ENCODE measurements around the gene ADAMTSL2.

Gene ADAMTSL2

GRCh38 chr9:133529874-133530273 lies 4.6 kb upstream of the ADAMTSL2 start:
- WGBS, 2 donors (ENCODE audit: extremely low coverage in 2 of 2, insufficient read length in 2 of 2, insufficient replicate concordance in 1 of 2) = no CpG with 5 or more reads among the region's 7 CpGs
- Histone ChIP-seq H4K8ac (ENCODE audit: low read depth, low read length) (no peak overlapping the region), H3K4me1 (ENCODE audit: control insufficient read depth in 2 of 2, insufficient read depth in 1 of 2, low read depth in 1 of 2, low read length in 2 of 2) (peaks cover 36 to 38% of the 10 kb centered on the region in 2 donors), H2BK5ac (ENCODE audit: low read length) (no peak overlapping the region), H3K9ac (ENCODE audit: low read depth, low read length, poor library complexity) (no peak overlapping the region), H3K27me3 (ENCODE audit: control insufficient read depth in 3 of 3, insufficient read depth in 3 of 3, low read depth in 1 of 3, low read length in 3 of 3) (peaks cover 0 to 52% (median 15%) of the 10 kb centered on the region in 3 experiments), H2AK5ac (ENCODE audit: low read depth, low read length) (peak overlapping the region; percentile 93), H2AFZ (ENCODE audit: low read length) (no peak overlapping the region), H3K36me3 (replicated peaks in 1 of 2; ENCODE audit: control insufficient read depth in 2 of 2, insufficient read depth in 2 of 2, low read length in 2 of 2) (no peaks in the 10 kb centered on the region), H3K27ac (replicated peaks; ENCODE audit: low read length) (no peak overlapping the region), H4K91ac (ENCODE audit: low read depth, low read length, poor library complexity) (no peak overlapping the region), H3K79me1 (ENCODE audit: low read depth, low read length) (peaks cover 2% of the 10 kb centered on the region), H2BK15ac (ENCODE audit: low read length) (no peak overlapping the region), H3K4ac (ENCODE audit: low read length) (no peak overlapping the region), H3K23ac (ENCODE audit: low read depth, low read length, poor library complexity) (peak overlapping the region; percentile 26), H3K4me3 (ENCODE audit: low read length in 2 of 2) (no peak overlapping the region), H3K14ac (ENCODE audit: low read length) (no peak overlapping the region), H3K4me2 (ENCODE audit: insufficient read depth, low read length, poor library complexity, severe bottlenecking) (no peak overlapping the region), H3K18ac (ENCODE audit: low read length) (no peak overlapping the region), H3K9me3 (replicated peaks in 1 of 2; ENCODE audit: control insufficient read depth in 2 of 2, insufficient read depth in 1 of 2, low read depth in 1 of 2, low read length in 2 of 2) (no peaks in the 10 kb centered on the region), H2BK12ac (ENCODE audit: low read length) (peak overlapping the region; percentile 93), H2BK120ac (ENCODE audit: low read depth, low read length) (peak overlapping the region; percentile 38)
- DNase-seq (ENCODE audit: low spot score) = no peak

- Histone ChIP-seq H3K4me3 (ENCODE audit: low read length in 2 of 2) (no peak overlapping the region), H3K4ac (ENCODE audit: low read length) (no peak overlapping the region), H3K27me3 (ENCODE audit: control insufficient read depth in 3 of 3, insufficient read depth in 3 of 3, low read depth in 1 of 3, low read length in 3 of 3) (peaks cover 0 to 64% (median 23%) of the 10 kb centered on the region in 3 experiments), H3K36me3 (replicated peaks in 1 of 2; ENCODE audit: control insufficient read depth in 2 of 2, insufficient read depth in 2 of 2, low read length in 2 of 2) (no peaks in the 10 kb centered on the region), H2BK5ac (ENCODE audit: low read length) (no peak overlapping the region), H3K9ac (ENCODE audit: low read depth, low read length, poor library complexity) (no peak overlapping the region), H3K14ac (ENCODE audit: low read length) (no peak overlapping the region), H3K4me1 (ENCODE audit: control insufficient read depth in 2 of 2, insufficient read depth in 1 of 2, low read depth in 1 of 2, low read length in 2 of 2) (peaks cover 35 to 39% of the 10 kb centered on the region in 2 donors), H4K91ac (ENCODE audit: low read depth, low read length, poor library complexity) (no peak overlapping the region), H3K79me1 (ENCODE audit: low read depth, low read length) (peaks cover 2% of the 10 kb centered on the region), H3K23ac (ENCODE audit: low read depth, low read length, poor library complexity) (peak overlapping the region; percentile 21), H3K27ac (replicated peaks; ENCODE audit: low read length) (no peak overlapping the region), H3K9me3 (replicated peaks in 1 of 2; ENCODE audit: control insufficient read depth in 2 of 2, insufficient read depth in 1 of 2, low read depth in 1 of 2, low read length in 2 of 2) (no peaks in the 10 kb centered on the region), H2BK12ac (ENCODE audit: low read length) (no peak overlapping the region), H2AFZ (ENCODE audit: low read length) (no peak overlapping the region), H2AK5ac (ENCODE audit: low read depth, low read length) (peak overlapping the region; percentile 95), H2BK120ac (ENCODE audit: low read depth, low read length) (no peak overlapping the region), H3K4me2 (ENCODE audit: insufficient read depth, low read length, poor library complexity, severe bottlenecking) (no peak overlapping the region), H3K18ac (ENCODE audit: low read length) (peak overlapping the region; percentile 29), H4K8ac (ENCODE audit: low read depth, low read length) (no peak overlapping the region), H2BK15ac (ENCODE audit: low read length) (peak overlapping the region; percentile 73)
- no peak for DNase-seq (ENCODE audit: low spot score)
- no CpG with 5 or more reads among the region's 9 CpGs for WGBS, 2 donors (ENCODE audit: extremely low coverage in 2 of 2, insufficient read length in 2 of 2, insufficient replicate concordance in 1 of 2)
Observed at GRCh38 chr9:133531293-133531692, 3.2 kb upstream of the ADAMTSL2 start.

GRCh38 chr9:133532937-133533668 lies 1.4 kb upstream of the ADAMTSL2 start:
- H3K4me1 ChIP-seq (ENCODE audit: control insufficient read depth in 2 of 2, insufficient read depth in 1 of 2, low read depth in 1 of 2, low read length in 2 of 2) = peaks cover 18 to 22% of the 10 kb centered on the region in 2 donors
- no peak overlapping the region for H2BK15ac ChIP-seq (ENCODE audit: low read length)
- no peak overlapping the region for H3K4me2 ChIP-seq (ENCODE audit: insufficient read depth, low read length, poor library complexity, severe bottlenecking)
- no peak overlapping the region for H3K27ac ChIP-seq (replicated peaks; ENCODE audit: low read length)
- H3K4ac ChIP-seq (ENCODE audit: low read length) = no peak overlapping the region
- no peak overlapping the region for H2BK120ac ChIP-seq (ENCODE audit: low read depth, low read length)
- no peak overlapping the region for H3K4me3 ChIP-seq (ENCODE audit: low read length in 2 of 2)
- peak; percentile 68 for DNase-seq (ENCODE audit: low spot score)
- no peak overlapping the region for H2BK12ac ChIP-seq (ENCODE audit: low read length)
- H3K79me1 ChIP-seq (ENCODE audit: low read depth, low read length) = peaks cover 2% of the 10 kb centered on the region
- no peaks in the 10 kb centered on the region for H3K36me3 ChIP-seq (replicated peaks in 1 of 2; ENCODE audit: control insufficient read depth in 2 of 2, insufficient read depth in 2 of 2, low read length in 2 of 2)
- no peak overlapping the region for H3K14ac ChIP-seq (ENCODE audit: low read length)
- peak overlapping the region; percentile 0 for H3K9ac ChIP-seq (ENCODE audit: low read depth, low read length, poor library complexity)
- no peaks in the 10 kb centered on the region for H3K9me3 ChIP-seq (replicated peaks in 1 of 2; ENCODE audit: control insufficient read depth in 2 of 2, insufficient read depth in 1 of 2, low read depth in 1 of 2, low read length in 2 of 2)
- H2BK5ac ChIP-seq (ENCODE audit: low read length) = no peak overlapping the region
- H3K23ac ChIP-seq (ENCODE audit: low read depth, low read length, poor library complexity) = no peak overlapping the region
- no peak overlapping the region for H4K91ac ChIP-seq (ENCODE audit: low read depth, low read length, poor library complexity)
- H3K18ac ChIP-seq (ENCODE audit: low read length) = peak overlapping the region; percentile 31
- peak overlapping the region; percentile 21 for H2AK5ac ChIP-seq (ENCODE audit: low read depth, low read length)
- H4K8ac ChIP-seq (ENCODE audit: low read depth, low read length) = no peak overlapping the region
- H3K27me3 ChIP-seq (ENCODE audit: control insufficient read depth in 3 of 3, insufficient read depth in 3 of 3, low read depth in 1 of 3, low read length in 3 of 3) = peaks cover 0 to 71% (median 21%) of the 10 kb centered on the region in 3 experiments
- no peak overlapping the region for H2AFZ ChIP-seq (ENCODE audit: low read length)
- no CpG with 5 or more reads among the region's 20 CpGs for WGBS, 2 donors (ENCODE audit: extremely low coverage in 2 of 2, insufficient read length in 2 of 2, insufficient replicate concordance in 1 of 2)

- no peak overlapping the region for H4K8ac ChIP-seq (ENCODE audit: low read depth, low read length)
- H3K79me1 ChIP-seq (ENCODE audit: low read depth, low read length) = peaks cover 2% of the 10 kb centered on the region
- DNase-seq (ENCODE audit: low spot score) = no peak
- H2BK5ac ChIP-seq (ENCODE audit: low read length) = no peak overlapping the region
- H2BK12ac ChIP-seq (ENCODE audit: low read length) = no peak overlapping the region
- H2AFZ ChIP-seq (ENCODE audit: low read length) = peak overlapping the region; percentile 94
- peak overlapping the region; percentile 45 for H3K9ac ChIP-seq (ENCODE audit: low read depth, low read length, poor library complexity)
- peak overlapping the region; percentile 63 for H2BK15ac ChIP-seq (ENCODE audit: low read length)
- no peak overlapping the region for H3K4me2 ChIP-seq (ENCODE audit: insufficient read depth, low read length, poor library complexity, severe bottlenecking)
- H3K27ac ChIP-seq (replicated peaks; ENCODE audit: low read length) = no peak overlapping the region
- H3K4me3 ChIP-seq (ENCODE audit: low read length in 2 of 2) = peak overlapping the region; percentile 7 to 11
- no peak overlapping the region for H2BK120ac ChIP-seq (ENCODE audit: low read depth, low read length)
- H3K23ac ChIP-seq (ENCODE audit: low read depth, low read length, poor library complexity) = no peak overlapping the region
- no peaks in the 10 kb centered on the region for H3K36me3 ChIP-seq (replicated peaks in 1 of 2; ENCODE audit: control insufficient read depth in 2 of 2, insufficient read depth in 2 of 2, low read length in 2 of 2)
- H2AK5ac ChIP-seq (ENCODE audit: low read depth, low read length) = peak overlapping the region; percentile 38
- H3K27me3 ChIP-seq (ENCODE audit: control insufficient read depth in 3 of 3, insufficient read depth in 3 of 3, low read depth in 1 of 3, low read length in 3 of 3) = peaks cover 0 to 75% (median 21%) of the 10 kb centered on the region in 3 experiments
- H3K18ac ChIP-seq (ENCODE audit: low read length) = peak overlapping the region; percentile 95
- peaks cover 17% of the 10 kb centered on the region in 2 donors for H3K4me1 ChIP-seq (ENCODE audit: control insufficient read depth in 2 of 2, insufficient read depth in 1 of 2, low read depth in 1 of 2, low read length in 2 of 2)
- H3K4ac ChIP-seq (ENCODE audit: low read length) = no peak overlapping the region
- H3K14ac ChIP-seq (ENCODE audit: low read length) = peak overlapping the region; percentile 56
- WGBS, 2 donors (ENCODE audit: extremely low coverage in 2 of 2, insufficient read length in 2 of 2, insufficient replicate concordance in 1 of 2) = no CpG with 5 or more reads among the region's 9 CpGs
- H4K91ac ChIP-seq (ENCODE audit: low read depth, low read length, poor library complexity) = no peak overlapping the region
- H3K9me3 ChIP-seq (replicated peaks in 1 of 2; ENCODE audit: control insufficient read depth in 2 of 2, insufficient read depth in 1 of 2, low read depth in 1 of 2, low read length in 2 of 2) = no peaks in the 10 kb centered on the region
Observed at GRCh38 chr9:133533857-133534256, 647 bp upstream of the ADAMTSL2 start.
